T-helper 1 cell treated with Interleukin-12 subunit alpha and Interleukin-12 subunit beta and Interleukin-4 antibody, amounts not matched to agents 30 μg/mL and 1 μg/mL, for 36 hours (primary cell): ENCODE data around the gene ANKFY1.
"Not testable (repeated sequence)": the region's sequence is repeated elsewhere in the genome, so short reads cannot be mapped to it uniquely, and the experiment has no call there.

Experiments used
- H3K27ac Mint-ChIP-seq: one replicate; pipeline ENCODE4 v1.8.0; 2021; ENCODE audit warnings: mild to moderate bottlenecking, mixed read lengths
- H3K27me3 Mint-ChIP-seq: one replicate; pipeline ENCODE4 v1.8.0; 2021; ENCODE audit warnings: low read depth, mixed read lengths
- H3K36me3 Mint-ChIP-seq: one replicate; pipeline ENCODE4 v1.8.0; 2021; ENCODE audit warnings: low read depth, mixed read lengths
- H3K4me1 Mint-ChIP-seq: one replicate; pipeline ENCODE4 v1.8.0; 2021; ENCODE audit warnings: low read depth, mixed read lengths
- H3K4me3 Mint-ChIP-seq: one replicate; pipeline ENCODE4 v1.8.0; 2021; ENCODE audit warnings: mild to moderate bottlenecking, moderate library complexity, mixed read lengths
- H3K9me3 Mint-ChIP-seq: one replicate; pipeline ENCODE4 v1.8.0; 2021; ENCODE audit warnings: mixed read lengths

The ANKFY1 gene

DNA sequence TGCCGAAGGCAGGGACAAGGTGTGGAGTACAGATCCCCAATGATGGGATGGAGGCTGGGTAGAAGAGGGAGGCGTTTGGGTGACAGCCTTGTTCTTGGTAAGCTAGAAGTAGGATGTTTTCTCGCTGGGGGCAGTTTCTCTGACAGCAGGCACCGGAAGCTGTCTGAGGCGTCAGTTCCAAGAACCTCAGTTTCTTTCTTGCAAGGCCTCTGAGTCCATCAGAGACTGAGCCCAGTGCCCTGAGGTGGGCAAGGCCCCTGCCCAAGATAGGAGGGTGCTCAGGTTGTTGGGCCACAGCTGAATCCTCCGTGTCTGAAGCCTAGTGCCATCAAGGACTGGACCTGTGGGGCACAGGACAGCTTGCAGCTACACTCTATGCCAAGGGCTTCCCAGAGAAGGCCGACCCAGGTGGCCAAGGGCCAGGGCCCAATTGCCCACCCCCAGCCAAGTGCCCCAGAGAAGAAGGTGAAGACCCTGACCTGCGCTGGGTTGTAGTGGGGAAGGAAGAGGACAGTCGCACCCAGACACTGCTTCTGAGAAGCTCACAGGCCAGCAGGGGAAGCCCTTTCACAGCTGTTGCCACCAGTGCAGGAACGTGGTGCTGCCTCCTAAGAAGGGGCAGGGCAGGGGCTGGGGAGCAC lies 107.7 kb downstream of the ANKFY1 start:
- H3K4me3 Mint-ChIP-seq, result no peak overlapping the region
- no peaks in the 10 kb centered on the region for H3K27me3 Mint-ChIP-seq
- H3K36me3 Mint-ChIP-seq, result peaks cover 7% of the 10 kb centered on the region
- H3K4me1 Mint-ChIP-seq, result peaks cover 1% of the 10 kb centered on the region
- no peaks in the 10 kb centered on the region for H3K9me3 Mint-ChIP-seq
- H3K27ac Mint-ChIP-seq, result peak overlapping the region; percentile 26

- H3K9me3 Mint-ChIP-seq, result no peaks in the 10 kb centered on the region
- no peak overlapping the region for H3K27ac Mint-ChIP-seq
- no peak overlapping the region for H3K4me3 Mint-ChIP-seq
- no peaks in the 10 kb centered on the region for H3K27me3 Mint-ChIP-seq
- peaks cover 3% of the 10 kb centered on the region for H3K36me3 Mint-ChIP-seq
- no peaks in the 10 kb centered on the region for H3K4me1 Mint-ChIP-seq
Observed at GRCh38 chr17:4154201-4154600, 109.6 kb downstream of the ANKFY1 start.

DNA sequence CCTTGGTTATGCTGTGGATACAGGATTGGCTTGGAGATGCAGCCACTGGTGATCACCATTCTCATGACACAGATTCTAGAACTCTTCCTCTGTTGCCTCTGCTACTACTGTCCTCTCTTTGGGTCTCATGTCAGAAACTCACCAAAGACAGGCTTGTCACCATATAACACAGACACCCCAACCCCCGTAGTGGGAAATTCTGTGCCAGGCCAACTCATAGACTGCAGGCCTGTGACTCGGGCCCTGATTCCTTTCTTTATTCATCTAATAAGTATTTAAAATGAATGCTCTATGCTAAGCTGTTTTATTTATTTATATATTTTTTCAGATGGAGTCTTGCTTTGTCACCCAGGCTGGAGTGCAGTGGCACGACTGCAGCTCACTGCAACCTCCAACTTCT lies 111.3 kb downstream of the ANKFY1 start:
- H3K36me3 Mint-ChIP-seq, result peaks cover 3% of the 10 kb centered on the region
- H3K27ac Mint-ChIP-seq, result no peak overlapping the region
- H3K4me3 Mint-ChIP-seq, result no peak overlapping the region
- no peaks in the 10 kb centered on the region for H3K27me3 Mint-ChIP-seq
- no peaks in the 10 kb centered on the region for H3K4me1 Mint-ChIP-seq
- H3K9me3 Mint-ChIP-seq, result no peaks in the 10 kb centered on the region

- peaks cover 3% of the 10 kb centered on the region for H3K36me3 Mint-ChIP-seq
- no peak overlapping the region for H3K4me3 Mint-ChIP-seq
- H3K27me3 Mint-ChIP-seq, result no peaks in the 10 kb centered on the region
- no peaks in the 10 kb centered on the region for H3K9me3 Mint-ChIP-seq
- no peak overlapping the region for H3K27ac Mint-ChIP-seq
- no peaks in the 10 kb centered on the region for H3K4me1 Mint-ChIP-seq
Observed at GRCh38 chr17:4150096-4150495, 113.7 kb downstream of the ANKFY1 start.

DNA sequence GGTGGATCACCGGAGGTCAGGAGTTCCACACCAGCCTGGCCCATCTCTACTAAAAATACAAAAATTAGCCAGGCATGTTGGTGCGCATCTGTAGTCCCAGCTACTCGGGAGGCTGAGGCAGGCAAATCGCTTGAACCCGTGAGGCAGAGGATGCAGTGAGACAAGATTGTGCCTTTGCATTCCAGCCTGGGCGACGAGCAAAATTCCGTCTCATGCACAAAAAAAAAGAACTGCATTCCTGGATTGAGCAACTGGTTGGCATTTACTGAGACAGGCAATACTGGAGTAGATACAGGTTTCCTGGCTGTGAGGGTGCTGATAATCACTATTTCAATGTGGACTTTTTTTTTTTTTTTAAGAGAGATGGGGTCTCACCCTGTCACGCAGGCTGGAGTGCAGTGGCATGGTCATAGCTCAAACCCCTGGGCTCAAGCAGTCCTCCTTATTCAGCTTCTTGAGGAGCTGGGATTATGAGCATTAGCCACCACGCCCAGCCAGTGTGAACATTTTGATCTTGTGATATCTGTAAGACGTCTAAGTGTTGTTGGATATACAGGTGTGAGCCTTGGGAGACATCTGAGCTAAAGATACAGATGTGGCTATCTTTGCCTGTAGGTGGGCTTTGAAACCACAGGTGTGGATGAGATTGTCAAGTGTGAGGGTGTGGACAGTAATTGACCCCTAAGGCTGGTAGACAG lies 115.0 kb downstream of the ANKFY1 start:
- no peak overlapping the region for H3K27ac Mint-ChIP-seq
- H3K4me1 Mint-ChIP-seq, result peaks cover 6% of the 10 kb centered on the region
- peaks cover 3% of the 10 kb centered on the region for H3K36me3 Mint-ChIP-seq
- no peaks in the 10 kb centered on the region for H3K27me3 Mint-ChIP-seq
- no peak overlapping the region for H3K4me3 Mint-ChIP-seq
- H3K9me3 Mint-ChIP-seq, result no peaks in the 10 kb centered on the region

- H3K4me3 Mint-ChIP-seq, result no peak overlapping the region
- peaks cover 6% of the 10 kb centered on the region for H3K4me1 Mint-ChIP-seq
- no peak overlapping the region for H3K27ac Mint-ChIP-seq
- H3K27me3 Mint-ChIP-seq, result no peaks in the 10 kb centered on the region
- no peaks in the 10 kb centered on the region for H3K9me3 Mint-ChIP-seq
- no peaks in the 10 kb centered on the region for H3K36me3 Mint-ChIP-seq
Observed at GRCh38 chr17:4147751-4148310, 115.9 kb downstream of the ANKFY1 start.

DNA sequence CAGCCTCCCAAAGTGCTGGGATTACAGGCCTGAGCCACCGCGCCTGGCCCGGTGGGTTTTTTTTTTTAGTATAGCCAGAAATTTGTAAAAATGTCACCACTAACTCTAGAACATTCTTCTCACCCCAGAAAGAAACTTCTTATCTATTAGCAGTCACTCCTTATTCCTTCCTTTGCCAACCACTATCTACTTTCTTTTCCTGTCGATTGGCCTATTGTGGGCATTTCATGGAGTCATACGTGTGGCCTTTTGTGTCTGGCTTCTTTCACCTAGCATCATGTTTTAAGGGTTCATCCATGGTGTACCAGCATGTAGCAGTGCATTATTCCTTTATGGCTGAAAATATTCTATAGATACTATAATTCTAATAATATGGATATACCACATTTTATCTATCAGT lies 117.1 kb downstream of the ANKFY1 start:
- H3K4me1 Mint-ChIP-seq, result peaks cover 11% of the 10 kb centered on the region
- H3K9me3 Mint-ChIP-seq, result no peaks in the 10 kb centered on the region
- H3K27me3 Mint-ChIP-seq, result no peaks in the 10 kb centered on the region
- no peaks in the 10 kb centered on the region for H3K36me3 Mint-ChIP-seq
- no peak overlapping the region for H3K27ac Mint-ChIP-seq
- H3K4me3 Mint-ChIP-seq, result no peak overlapping the region

- H3K9me3 Mint-ChIP-seq, result no peaks in the 10 kb centered on the region
- peaks cover 3% of the 10 kb centered on the region for H3K36me3 Mint-ChIP-seq
- H3K4me1 Mint-ChIP-seq, result peaks cover 29% of the 10 kb centered on the region
- no peaks in the 10 kb centered on the region for H3K27me3 Mint-ChIP-seq
- H3K27ac Mint-ChIP-seq, result peak overlapping the region; percentile 99
- H3K4me3 Mint-ChIP-seq, result peak overlapping the region; percentile 96
Observed at GRCh38 chr17:4144422-4144747, 119.4 kb downstream of the ANKFY1 start.

- Mint-ChIP-seq H3K27me3 (no peaks in the 10 kb centered on the region), H3K4me3 (peak overlapping the region; percentile 96), H3K27ac (peak overlapping the region; percentile 99), H3K36me3 (peaks cover 3% of the 10 kb centered on the region), H3K4me1 (peaks cover 30% of the 10 kb centered on the region), H3K9me3 (no peaks in the 10 kb centered on the region)
Observed at GRCh38 chr17:4143563-4144421, 120.0 kb downstream of the ANKFY1 start.

GRCh38 chr17:4142107-4142900 lies 121.5 kb downstream of the ANKFY1 start:
- no peaks in the 10 kb centered on the region for H3K27me3 Mint-ChIP-seq
- H3K4me1 Mint-ChIP-seq, result peaks cover 35% of the 10 kb centered on the region
- H3K27ac Mint-ChIP-seq, result peak overlapping the region; percentile 75
- no peaks in the 10 kb centered on the region for H3K9me3 Mint-ChIP-seq
- H3K4me3 Mint-ChIP-seq, result peak overlapping the region; percentile 96
- H3K36me3 Mint-ChIP-seq, result peaks cover 3% of the 10 kb centered on the region

DNA sequence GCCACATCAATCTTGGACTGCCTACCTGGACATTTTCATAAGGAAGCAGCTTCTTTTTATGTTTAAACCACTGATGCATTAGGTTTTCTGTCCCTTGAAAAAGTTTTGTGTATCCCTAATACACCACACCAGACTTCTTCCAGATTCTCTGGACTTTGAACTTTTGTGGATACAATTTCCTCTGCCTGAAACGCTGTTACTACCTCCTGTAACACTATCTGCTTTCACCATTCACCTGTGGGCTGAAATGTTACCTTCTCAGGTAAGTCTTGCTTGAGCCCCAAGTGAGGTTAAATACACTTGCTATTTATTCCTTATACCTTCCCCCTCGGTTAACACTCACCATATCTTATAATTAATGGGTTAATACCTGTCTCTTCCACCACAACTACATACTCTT lies 123.7 kb downstream of the ANKFY1 start:
- H3K27me3 Mint-ChIP-seq, result no peaks in the 10 kb centered on the region
- peaks cover 3% of the 10 kb centered on the region for H3K36me3 Mint-ChIP-seq
- peaks cover 35% of the 10 kb centered on the region for H3K4me1 Mint-ChIP-seq
- H3K4me3 Mint-ChIP-seq, result no peak overlapping the region
- no peak overlapping the region for H3K27ac Mint-ChIP-seq
- H3K9me3 Mint-ChIP-seq, result no peaks in the 10 kb centered on the region

DNA sequence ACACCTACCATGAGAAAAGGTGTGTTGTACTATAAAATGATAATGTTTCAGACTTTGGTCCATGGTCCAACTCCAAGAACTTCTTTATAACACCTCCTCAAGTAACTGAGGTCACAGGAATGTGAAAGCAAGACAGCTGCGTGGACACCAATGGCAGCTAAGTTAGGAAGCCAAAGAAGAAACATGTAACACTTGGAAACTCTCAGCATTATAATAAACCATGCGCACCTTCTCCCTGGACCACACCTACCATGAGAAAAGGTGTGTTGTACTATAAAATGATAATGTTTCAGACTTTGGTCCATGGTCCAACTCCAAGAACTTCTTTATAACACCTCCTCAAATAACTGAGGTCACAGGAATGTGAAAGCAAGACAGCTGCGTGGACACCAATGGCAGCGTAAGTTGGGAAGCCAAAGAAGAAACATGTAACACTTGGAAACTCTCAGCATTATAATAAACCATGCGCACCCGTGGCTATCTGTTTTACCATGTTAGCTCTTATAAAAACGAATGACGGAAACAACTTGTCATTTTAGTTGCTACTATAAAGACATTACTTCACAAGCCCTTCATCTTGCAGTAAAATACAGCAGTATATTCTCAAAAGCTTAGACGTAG lies 124.8 kb downstream of the ANKFY1 start:
- peaks cover 34% of the 10 kb centered on the region for H3K4me1 Mint-ChIP-seq
- not testable (repeated sequence) for H3K27ac Mint-ChIP-seq, H3K4me3 Mint-ChIP-seq, H3K27me3 Mint-ChIP-seq, H3K36me3 Mint-ChIP-seq, H3K9me3 Mint-ChIP-seq

- no peaks in the 10 kb centered on the region for H3K9me3 Mint-ChIP-seq
- no peak overlapping the region for H3K4me3 Mint-ChIP-seq
- H3K27ac Mint-ChIP-seq, result no peak overlapping the region
- no peaks in the 10 kb centered on the region for H3K27me3 Mint-ChIP-seq
- H3K36me3 Mint-ChIP-seq, result peaks cover 3% of the 10 kb centered on the region
- H3K4me1 Mint-ChIP-seq, result peaks cover 25% of the 10 kb centered on the region
Observed at GRCh38 chr17:4136373-4136772, 127.4 kb downstream of the ANKFY1 start.

- Mint-ChIP-seq H3K4me1 (peaks cover 25% of the 10 kb centered on the region), H3K9me3 (no peaks in the 10 kb centered on the region), H3K27me3 (no peaks in the 10 kb centered on the region), H3K4me3 (no peak overlapping the region), H3K36me3 (peaks cover 6% of the 10 kb centered on the region), H3K27ac (no peak overlapping the region)
Observed at GRCh38 chr17:4135489-4135888, 128.3 kb downstream of the ANKFY1 start.
